HepG2 (cell line): ENCODE data around the gene CROCC. TPM values are rescaled to one million over a fixed set of nuclear protein-coding genes. Genes with fewer than 3 reads are reported as not detected.
"Not testable (repeated sequence)": the region's sequence is repeated elsewhere in the genome, so short reads cannot be mapped to it uniquely, and the experiment has no call there.

Source experiments
- ATAC-seq: fragments of 200-7000 bp; cut with Tn5 transposase; 3 replicates; pipeline ENCODE4 v1.9.1; 2020; ENCODE audit warnings: mild to moderate bottlenecking, moderate library complexity
- BruUV-seq: library from RNA; stranded (reverse); fragments of 400-500 nt; replicated peaks from 2 replicates; lab custom pipeline; 2021; lab: Mats Ljungman, UMichigan
- CTCF ChIA-PET: fragments of 300-600 bp; formaldehyde crosslinking; extraction: SDS; loops from one replicate; lab custom pipeline; 2021; ENCODE audit warnings: low total read pairs, inconsistent platforms, low intra/inter-chr PET ratio; lab: Yijun Ruan, JAX
- POLR2A ChIA-PET: fragments of 350-600 bp; sonication (Branson Sonifier 250); formaldehyde crosslinking; loops from one replicate; lab custom pipeline; 2020; ENCODE audit warnings: antibody characterized with exemption, inconsistent platforms; lab: Yijun Ruan, JAX
- DNase-seq: peaks from one replicate; pipeline ENCODE4 v3.0.0-alpha.2; 2015; ENCODE audit warnings: low spot score
- FAIRE-seq: peaks from 3 replicates; lab custom pipeline; 2011; peaks lifted over from hg19 to GRCh38; lab: Jason Lieb, UNC
- H2AFZ ChIP-seq: one replicate; pipeline ENCODE4 v1.6.1; 2011; ENCODE audit warnings: low read length, inconsistent platforms
- H3K27ac ChIP-seq: fragments of 300-600 bp; 3 replicates; pipeline ENCODE4 v1.8.0; 2011; ENCODE audit warnings: mixed run types, mild to moderate bottlenecking, mixed read lengths, low read length, inconsistent platforms; ENCODE audit not compliant: insufficient read depth; ENCODE audit errors: extremely low read length
- H3K27me3 ChIP-seq, 2 experiments: fragments of 200-600 bp in 1 of 2; 2 replicates in 1 of 2; 3 replicates in 1 of 2; pipeline versions ENCODE4 v1.6.0 to v1.8.0; 2011; ENCODE audit warnings: low read length in 2 of 2, mild to moderate bottlenecking in 2 of 2, moderate library complexity in 2 of 2, inconsistent platforms in 1 of 2; ENCODE audit not compliant: insufficient read depth in 2 of 2, control insufficient read depth in 1 of 2
- H3K36me3 ChIP-seq, 2 experiments: fragments of 200-600 bp in 1 of 2; replicated peaks in 1 of 2; 2 replicates in 1 of 2; 3 replicates in 1 of 2; pipeline versions ENCODE4 v1.5.1 to v1.8.0; 2011; ENCODE audit warnings: low read length in 2 of 2, inconsistent platforms in 1 of 2; ENCODE audit not compliant: insufficient read depth in 2 of 2, control insufficient read depth in 1 of 2
- H3K4me1 ChIP-seq: 2 replicates; pipeline ENCODE4 v1.5.1; 2012; ENCODE audit warnings: low read length, inconsistent platforms; ENCODE audit not compliant: insufficient read depth
- H3K4me2 ChIP-seq: 2 replicates; pipeline ENCODE4 v1.6.0; 2011; ENCODE audit warnings: low read depth, low read length, inconsistent platforms
- H3K4me3 ChIP-seq, 3 experiments: fragments of 200-600 bp in 1 of 3; sonication (generic), shearing (Covaris generic) in 1 of 3; replicated peaks in 1 of 3; 2 replicates each; pipeline ENCODE4 v1.5.1; 2011 to 2016; ENCODE audit warnings: low read length in 3 of 3, inconsistent platforms in 2 of 3, low read depth in 2 of 3, mild to moderate bottlenecking in 2 of 3, control low read depth in 1 of 3, mixed read lengths in 1 of 3; ENCODE audit not compliant: insufficient read depth in 1 of 3
- H3K79me2 ChIP-seq: one replicate; pipeline ENCODE4 v1.6.1; 2011; ENCODE audit warnings: low read length, inconsistent platforms; ENCODE audit not compliant: insufficient read depth
- H3K9ac ChIP-seq: 2 replicates; pipeline ENCODE4 v1.6.0; 2011; ENCODE audit warnings: mild to moderate bottlenecking, low read depth, low read length, inconsistent platforms; ENCODE audit not compliant: insufficient read depth
- H3K9me3 ChIP-seq: 2 replicates; pipeline ENCODE4 v1.5.1; 2012; ENCODE audit warnings: mild to moderate bottlenecking, low read length
- H4K20me1 ChIP-seq: 2 replicates; pipeline ENCODE4 v1.6.0; 2011; ENCODE audit warnings: inconsistent platforms, mild to moderate bottlenecking, low read length, moderate library complexity; ENCODE audit not compliant: insufficient read depth
- GTF2F1 ChIP-seq: fragments of 150-350 bp; IDR thresholded peaks from 2 replicates; pipeline ENCODE4 v1.6.1; 2014; ENCODE audit warnings: low read length
- SRSF9 ChIP-seq: fragments of 200-400 bp; formaldehyde crosslinking; IDR thresholded peaks from 2 replicates; pipeline ENCODE4 v1.6.1; 2018; ENCODE audit warnings: borderline replicate concordance, mild to moderate bottlenecking, low read depth, low read length; ENCODE audit not compliant: insufficient read depth, poor library complexity, severe bottlenecking
- ZFP62 ChIP-seq: sonication (generic); formaldehyde crosslinking; IDR thresholded peaks from 2 replicates; pipeline ENCODE4 v1.4.0; 2020; ENCODE audit warnings: missing genetic modification reagents
- ZNF121 ChIP-seq: sonication (generic); formaldehyde crosslinking; IDR thresholded peaks from 2 replicates; pipeline ENCODE4 v1.5.0; 2020; ENCODE audit warnings: mild to moderate bottlenecking, missing genetic modification reagents
- ZNF430 ChIP-seq: sonication (generic); formaldehyde crosslinking; IDR thresholded peaks from 2 replicates; pipeline ENCODE4 v1.9.0; 2021; ENCODE audit warnings: mild to moderate bottlenecking, missing genetic modification reagents
- ZNF460 ChIP-seq: sonication (generic); formaldehyde crosslinking; IDR thresholded peaks from 2 replicates; pipeline ENCODE4 v1.5.1; 2020; ENCODE audit warnings: missing genetic modification reagents, mild to moderate bottlenecking, borderline replicate concordance
- WGBS: methylation state at CpG from one replicate; pipeline ENCODE4 v1.1.6; 2017; ENCODE audit warnings: low lambda C conversion rate; 5-methylcytosine and 5-hydroxymethylcytosine counted together
- in situ Hi-C: cut with HindIII; loops from 2 replicates; pipeline ENCODE4 v1.10.0; 2017; ENCODE audit warnings: low pct_unique_long_range_greater_than_20kb; ENCODE audit not compliant: extremely low pct_ligation_motif_present
- intact Hi-C: fragments of 100-400 bp; cut with micrococcal nuclease; formaldehyde crosslinking; loops from one replicate; pipeline ENCODE4 v1.10.0; 2022; ENCODE audit not compliant: unreplicated experiment
- polyA plus RNA-seq, 8 experiments: library from polyadenylated mRNA; depleted of rRNA in 3 of 8; stranded (reverse) in 7 of 8; unstranded in 1 of 8; fragments of >200 nt; fragmentation: Illumina TruSeq in 4 of 8; extraction: Trizol in 4 of 8; gene quantifications; 2 replicates each; pipeline versions ENCODE4 v1.2.1 to v1.2.3, GENCODE V29; 2011 to 2016; ENCODE audit warnings: low read depth in 4 of 8, missing spikeins in 1 of 8, mixed read lengths in 1 of 8; ENCODE audit not compliant: insufficient read depth in 1 of 8
- total RNA-seq, 5 experiments: library from RNA; depleted of rRNA; stranded (reverse); fragments of >200 nt; fragmentation: Illumina TruSeq; extraction: Trizol; gene quantifications; 2 replicates each; pipeline ENCODE4 v1.2.3, GENCODE V29; 2016; ENCODE audit warnings: low read depth in 1 of 5
- TF ChIP-seq, protein P1 (sequence below): sonication (generic); formaldehyde crosslinking; IDR thresholded peaks from 2 replicates; pipeline ENCODE4 v1.4.0; 2020; ENCODE audit warnings: missing genetic modification reagents

CROCC gene
- total and polyA plus RNA-seq, 2 of the 13 experiments (the other 11 are each of a cell fraction or from before 2014, with no cell fraction given), result 7.8 to 15.5 TPM

DNA sequence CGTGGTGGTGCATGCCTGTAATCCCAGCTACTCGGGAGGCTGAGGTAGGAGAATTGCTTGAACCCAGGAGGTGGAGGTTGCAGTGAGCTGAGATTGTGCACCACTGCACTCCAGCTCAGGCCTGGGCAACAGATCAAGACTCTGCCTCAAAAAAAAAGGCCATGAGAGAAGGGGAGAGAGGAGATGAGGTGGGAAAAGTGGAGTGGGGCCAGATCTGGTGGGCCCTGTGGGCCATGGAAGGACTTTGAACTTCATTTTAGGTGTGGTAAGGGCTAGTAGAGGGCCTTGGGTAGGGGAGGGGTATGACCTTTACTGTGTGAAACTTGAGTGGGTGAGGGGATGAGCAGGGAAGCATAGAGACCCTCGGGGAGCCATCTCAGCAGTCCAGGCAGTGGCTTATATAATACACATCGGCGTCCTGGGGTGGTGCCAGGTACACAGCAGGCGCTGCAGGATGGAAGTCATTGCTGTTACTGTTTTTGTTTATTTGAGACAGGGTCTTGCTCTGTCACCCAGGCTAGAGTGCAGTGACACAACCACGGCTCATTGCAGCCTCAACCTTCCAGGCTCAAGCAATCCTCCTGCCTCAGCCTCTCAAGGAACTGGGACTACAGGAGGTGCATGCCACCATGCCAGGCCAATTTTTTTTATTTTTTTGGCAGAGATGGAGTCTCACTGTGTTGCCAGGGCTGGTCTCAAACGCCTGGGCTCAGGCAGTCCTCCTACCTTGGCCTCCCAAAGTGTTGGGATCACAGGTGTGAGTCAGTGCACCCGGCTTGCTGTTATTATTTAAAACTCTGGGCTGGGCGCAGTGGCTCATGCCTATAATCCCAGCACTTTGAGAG is 5.5 kb upstream of the CROCC start:
- in situ Hi-C loops, H3K4me2 ChIP-seq, CTCF ChIA-PET, H4K20me1 ChIP-seq, H3K9ac ChIP-seq, FAIRE-seq, H3K27me3 ChIP-seq, H3K4me3 ChIP-seq, POLR2A ChIA-PET, H3K36me3 ChIP-seq, DNase-seq, H3K79me2 ChIP-seq, H3K27ac ChIP-seq, H3K9me3 ChIP-seq, ATAC-seq: not testable (repeated sequence)
- H3K4me1 ChIP-seq, result peaks cover 42% of the 10 kb centered on the region
- 27% methylated on average over 5 of the region's 10 CpGs for WGBS
- TF ChIP-seq ZNF460 (CRISPR knock-in tag), result peak; percentile 12; the same call in 1 of the 2 replicates
- TF ChIP-seq ZNF121 (CRISPR knock-in tag), result 0 out of 2 replicates have a peak, but pooled peaks have one; percentile 22
- TF ChIP-seq, all 625 proteins: peak for 2; not testable (repeated sequence) for 623
- intact Hi-C loops, BruUV-seq, H2AFZ ChIP-seq: not testable (repeated sequence)

DNA sequence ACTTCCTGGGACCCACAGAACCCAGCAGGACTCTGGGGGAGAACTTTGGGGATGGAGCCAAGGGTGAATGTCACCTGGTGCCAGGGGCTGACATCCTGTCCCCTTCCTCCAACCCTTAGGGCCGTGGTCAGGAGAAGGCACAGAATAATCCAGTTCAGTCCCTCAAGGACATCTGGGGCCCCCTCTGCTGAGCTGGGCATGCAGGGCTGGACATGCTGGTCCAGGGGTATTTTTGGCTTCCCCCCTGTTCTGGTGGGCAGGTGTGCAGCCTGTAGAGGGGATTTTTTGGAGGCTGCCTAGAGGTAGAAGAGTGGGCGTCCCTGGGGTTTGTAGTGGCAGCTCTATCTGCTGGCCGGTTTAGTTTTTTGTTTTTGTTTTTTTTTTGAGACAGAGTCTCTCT is 3.4 kb upstream of the CROCC start:
- no TSS peak for BruUV-seq
- in situ Hi-C loops, result no loop called here

DNA sequence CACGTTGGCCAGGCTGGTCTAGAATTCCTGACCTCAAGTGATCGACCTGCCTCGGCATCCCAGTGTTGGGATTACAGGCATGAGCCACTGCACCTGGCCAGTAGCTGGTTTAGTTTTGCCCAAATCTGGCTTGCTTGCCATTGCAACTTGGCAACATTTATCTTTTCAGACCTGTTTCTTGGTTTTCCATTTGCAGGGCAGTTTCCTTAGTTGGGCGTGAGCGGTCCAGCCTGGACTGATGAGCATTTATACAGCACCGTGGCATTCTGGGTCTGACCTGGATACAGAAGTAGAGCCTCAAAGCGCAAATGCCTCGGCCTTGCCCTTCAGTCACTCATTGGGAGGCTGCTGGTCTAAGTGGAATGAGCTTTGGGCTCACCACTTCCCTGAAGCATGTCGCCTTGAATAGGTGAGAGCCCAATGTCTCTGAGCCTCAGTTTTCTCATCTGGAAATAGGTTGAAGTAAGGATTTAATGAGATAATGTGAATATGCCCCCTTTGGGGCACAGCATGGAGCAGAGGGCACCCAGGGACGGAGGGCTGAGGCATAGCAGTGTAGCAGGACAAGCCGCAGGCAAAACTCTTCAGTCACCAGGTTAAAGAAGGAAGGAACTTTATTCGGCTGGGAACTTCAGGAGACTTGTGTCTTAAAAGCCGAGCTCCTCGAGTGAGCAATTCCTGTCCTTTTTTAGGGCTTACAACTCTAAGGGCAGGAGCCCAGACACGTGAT is 2.6 kb upstream of the CROCC start:
- WGBS, result 49% methylated on average over 10 of the region's 15 CpGs

More for the DNA sequence above, 3.4 kb upstream of the CROCC start:
- Histone ChIP-seq H3K27me3 (no peaks in the 10 kb centered on the region; a peak in 2 of 5 replicates), H3K9ac (no peak overlapping the region), H2AFZ (no peak overlapping the region), H3K9me3 (no peaks in the 10 kb centered on the region), H3K4me2 (no peak overlapping the region), H4K20me1 (no peaks in the 10 kb centered on the region), H3K36me3 (no peaks in the 10 kb centered on the region), H3K4me3 (no peak overlapping the region), H3K27ac (no peak overlapping the region)
- 50% methylated on average over 2 of the region's 3 CpGs for WGBS
- ATAC-seq, result no peak
- POLR2A ChIA-PET, result no interaction called here
- intact Hi-C loops, result no loop called here
- DNase-seq, result no peak
- FAIRE-seq, result no peak
- CTCF ChIA-PET, result no interaction called here
- TF ChIP-seq, protein P1, sequence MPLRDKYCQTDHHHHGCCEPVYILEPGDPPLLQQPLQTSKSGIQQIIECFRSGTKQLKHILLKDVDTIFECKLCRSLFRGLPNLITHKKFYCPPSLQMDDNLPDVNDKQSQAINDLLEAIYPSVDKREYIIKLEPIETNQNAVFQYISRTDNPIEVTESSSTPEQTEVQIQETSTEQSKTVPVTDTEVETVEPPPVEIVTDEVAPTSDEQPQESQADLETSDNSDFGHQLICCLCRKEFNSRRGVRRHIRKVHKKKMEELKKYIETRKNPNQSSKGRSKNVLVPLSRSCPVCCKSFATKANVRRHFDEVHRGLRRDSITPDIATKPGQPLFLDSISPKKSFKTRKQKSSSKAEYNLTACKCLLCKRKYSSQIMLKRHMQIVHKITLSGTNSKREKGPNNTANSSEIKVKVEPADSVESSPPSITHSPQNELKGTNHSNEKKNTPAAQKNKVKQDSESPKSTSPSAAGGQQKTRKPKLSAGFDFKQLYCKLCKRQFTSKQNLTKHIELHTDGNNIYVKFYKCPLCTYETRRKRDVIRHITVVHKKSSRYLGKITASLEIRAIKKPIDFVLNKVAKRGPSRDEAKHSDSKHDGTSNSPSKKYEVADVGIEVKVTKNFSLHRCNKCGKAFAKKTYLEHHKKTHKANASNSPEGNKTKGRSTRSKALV (CRISPR knock-in tag), result no peak
- TF ChIP-seq SRSF9, result no peak
- no peak for TF ChIP-seq ZNF430 (CRISPR knock-in tag)
- no peak for TF ChIP-seq GTF2F1
- TF ChIP-seq ZFP62 (CRISPR knock-in tag), result no peak
- TF ChIP-seq, all 625 proteins: peak for 0
- peaks cover 27% of the 10 kb centered on the region for H3K4me1 ChIP-seq
- H3K79me2 ChIP-seq, result no peaks in the 10 kb centered on the region

More for the DNA sequence above, 2.6 kb upstream of the CROCC start:
- POLR2A ChIA-PET, CTCF ChIA-PET, H3K4me2 ChIP-seq, in situ Hi-C loops, H3K27me3 ChIP-seq, H2AFZ ChIP-seq, BruUV-seq, DNase-seq, H3K4me3 ChIP-seq, H3K9ac ChIP-seq, H3K9me3 ChIP-seq, FAIRE-seq, H3K79me2 ChIP-seq, ATAC-seq, H4K20me1 ChIP-seq, H3K36me3 ChIP-seq, H3K27ac ChIP-seq, intact Hi-C loops: not testable (repeated sequence)
- H3K4me1 ChIP-seq, result peaks cover 24% of the 10 kb centered on the region
